ENCODE data around the gene TMEM143.
"Not testable (repeated sequence)": the region's sequence is repeated elsewhere in the genome, so short reads cannot be mapped to it uniquely, and the experiment has no call there.

The TMEM143 gene

GRCh38 chr19:48391100-48392005, 27.6 kb upstream of the TMEM143 start, which contains the start of gene KDELR1:
KDELR1 (minus strand) TSS chr19:48391551; CDS start chr19:48391358, 193 bp downstream.
- peak; percentile 64 for DNase-seq (ENCODE audit: low read depth)

- peak; percentile 59 for DNase-seq (ENCODE audit: low read depth)
Measured at GRCh38 chr19:48390188-48391099, 26.7 kb upstream of the TMEM143 start.

- no peak for DNase-seq (ENCODE audit: low read depth)
Measured at GRCh38 chr19:48386981-48387380, 23.2 kb upstream of the TMEM143 start.

- no peak for DNase-seq (ENCODE audit: low read depth)
Measured at GRCh38 chr19:48385461-48386087, 21.8 kb upstream of the TMEM143 start.

GRCh38 chr19:48382286-48382685, 18.5 kb upstream of the TMEM143 start:
- no peak for DNase-seq (ENCODE audit: low read depth)

GRCh38 chr19:48381178-48381950, 17.6 kb upstream of the TMEM143 start:
- no peak for DNase-seq (ENCODE audit: low read depth)

- DNase-seq (ENCODE audit: low read depth): no peak
Measured at GRCh38 chr19:48379058-48379457, 15.3 kb upstream of the TMEM143 start.

GRCh38 chr19:48378194-48378570, 14.4 kb upstream of the TMEM143 start:
- no peak for DNase-seq (ENCODE audit: low read depth)

GRCh38 chr19:48373567-48373966, 9.8 kb upstream of the TMEM143 start:
- no peak for DNase-seq (ENCODE audit: low read depth)

- no peak for DNase-seq (ENCODE audit: low read depth)
Measured at GRCh38 chr19:48372904-48373303, 9.2 kb upstream of the TMEM143 start.

GRCh38 chr19:48371771-48372170, 8.0 kb upstream of the TMEM143 start:
- not testable (repeated sequence) for DNase-seq (ENCODE audit: low read depth)

- no peak for DNase-seq (ENCODE audit: low read depth)
Measured at GRCh38 chr19:48371367-48371766, 7.6 kb upstream of the TMEM143 start.

GRCh38 chr19:48370955-48371354, 7.2 kb upstream of the TMEM143 start:
- DNase-seq (ENCODE audit: low read depth): no peak

GRCh38 chr19:48368936-48369335, 5.2 kb upstream of the TMEM143 start:
- DNase-seq (ENCODE audit: low read depth): no peak

- DNase-seq (ENCODE audit: low read depth): no peak
Measured at GRCh38 chr19:48367855-48368254, 4.1 kb upstream of the TMEM143 start.

- DNase-seq (ENCODE audit: low read depth): no peak
Measured at GRCh38 chr19:48365602-48366001, 1.9 kb upstream of the TMEM143 start.

- no peak for DNase-seq (ENCODE audit: low read depth)
Measured at GRCh38 chr19:48364598-48365348, 1.0 kb upstream of the TMEM143 start.

GRCh38 chr19:48363500-48363809, 285 bp downstream of the TMEM143 start:
- DNase-seq (ENCODE audit: low read depth): no peak

GRCh38 chr19:48362716-48363499, 832 bp downstream of the TMEM143 start:
- DNase-seq (ENCODE audit: low read depth): peak; percentile 91

GRCh38 chr19:48361912-48362311, 1.8 kb downstream of the TMEM143 start:
- no peak for DNase-seq (ENCODE audit: low read depth)
